Mucosa of descending colon (tissue), 3 donors: ENCODE data around the gene DCDC1. TPM values are rescaled to one million over a fixed set of nuclear protein-coding genes. Genes with fewer than 3 reads are reported as not detected.

ENCODE experiments used
- ATAC-seq: fragments of 200-7000 bp; cut with Tn5 transposase; one replicate; pipeline ENCODE4 v1.9.1; 2020; ENCODE audit warnings: mild to moderate bottlenecking, moderate library complexity
- DNase-seq, 3 donors: peaks; one replicate each; pipeline ENCODE4 v3.0.0-alpha.2; 2020
- H3K36me3 ChIP-seq: fragments of 200-600 bp; one replicate; pipeline ENCODE4 v1.8.0; 2021; ENCODE audit warnings: low read depth, mild to moderate bottlenecking
- H3K4me1 ChIP-seq: fragments of 200-600 bp; one replicate; pipeline ENCODE4 v1.8.0; 2021; ENCODE audit warnings: low read depth, mild to moderate bottlenecking
- H3K4me3 ChIP-seq: fragments of 200-600 bp; one replicate; pipeline ENCODE4 v1.8.0; 2021; ENCODE audit warnings: mild to moderate bottlenecking
- H3K9me3 ChIP-seq: fragments of 200-600 bp; one replicate; pipeline ENCODE4 v1.8.0; 2021; ENCODE audit warnings: mild to moderate bottlenecking
- CTCF ChIP-seq: fragments of 200-600 bp; IDR thresholded peaks from one replicate; pipeline ENCODE4 v1.8.0; 2022; ENCODE audit warnings: antibody characterized with exemption, mild to moderate bottlenecking
- intact Hi-C, 2 donors: fragments of 100-400 bp; cut with DNase I in 1 of 2; cut with micrococcal nuclease in 1 of 2; formaldehyde crosslinking; loops; one replicate each; pipeline versions ENCODE4 v1.11.0 to v1.11.1; 2022; cut with DNase I, micrococcal nuclease
- total RNA-seq, 3 donors: library from RNA; stranded (reverse); fragmentation: NEBNext Ultra II Directional in 2 of 3; extraction: Animal tissue kit (Norgen Biotek cat#: 25700) in 2 of 3; gene quantifications; one replicate each; pipeline versions ENCODE4 v1.2.1 to v1.2.4, GENCODE V29; 2021 to 2023
- donor health status: DM: no; HTN: no; CAD: no; lungs with moderate emphysema.
- donor health status: DM: no; HTN: no; CAD: no.
- donor health status: DM: no; HTN: yes; CAD: no.

DCDC1 gene
- total RNA-seq, 3 donors from 2014 or later: 0.22 TPM; not detected in 2

GRCh38 chr11:30873924-30874610 is 495.5 kb downstream of the DCDC1 start:
- intact Hi-C loops: no loop called here
- no peak for TF ChIP-seq CTCF

DNA sequence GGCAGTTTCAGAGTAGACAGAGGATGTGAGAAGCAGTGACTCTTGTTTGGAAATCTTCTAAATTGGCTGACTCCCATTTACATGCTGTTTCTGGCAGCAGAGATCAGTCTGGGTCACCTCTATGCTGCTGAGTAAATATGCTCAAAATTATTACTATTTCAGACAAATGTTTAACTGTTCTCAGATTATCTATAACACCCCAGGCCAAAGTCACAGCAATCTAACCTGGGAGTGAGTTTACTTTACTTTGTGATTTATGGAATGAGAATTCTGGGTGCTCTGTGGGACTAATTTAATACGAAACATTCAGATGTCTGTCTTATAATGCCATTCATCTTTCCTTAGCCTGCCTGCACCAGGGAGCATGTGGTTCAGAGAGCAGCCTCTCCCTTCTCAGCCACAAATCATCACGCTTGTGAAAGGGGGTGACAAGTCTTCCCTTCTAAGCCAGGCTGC is 500.9 kb downstream of the DCDC1 start:
- TF ChIP-seq CTCF: no peak
- ATAC-seq (peak; percentile 25), DNase-seq (no peak)
- no peak overlapping the region for H3K4me3 ChIP-seq
- no peaks in the 10 kb centered on the region for H3K9me3 ChIP-seq
- intact Hi-C loops: loop anchor here in 1 of 2 donors (10.0 kb wide), 1 partner anchor 524 kb away; no protein-coding TSS in a partner anchor
- no peaks in the 10 kb centered on the region for H3K4me1 ChIP-seq
- no peaks in the 10 kb centered on the region for H3K36me3 ChIP-seq

More at GRCh38 chr11:30873924-30874610, 495.5 kb downstream of the DCDC1 start:
- Histone ChIP-seq H3K36me3 (no peaks in the 10 kb centered on the region), H3K9me3 (no peaks in the 10 kb centered on the region), H3K4me3 (no peak overlapping the region), H3K4me1 (no peaks in the 10 kb centered on the region)
- DNase-seq (no peak), ATAC-seq (peak; percentile 30)

GRCh38 chr11:30863209-30863608 is 506.3 kb downstream of the DCDC1 start:
- Histone ChIP-seq H3K36me3 (no peaks in the 10 kb centered on the region), H3K4me3 (no peak overlapping the region), H3K4me1 (no peaks in the 10 kb centered on the region), H3K9me3 (no peaks in the 10 kb centered on the region)
- DNase-seq: no peak
- no peak for ATAC-seq
- TF ChIP-seq CTCF: no peak
- intact Hi-C loops: loop anchor here in 1 of 2 donors (10.0 kb wide), 1 partner anchor 518 kb away; no protein-coding TSS in a partner anchor

GRCh38 chr11:30861531-30861930 is 508.0 kb downstream of the DCDC1 start:
- Histone ChIP-seq H3K4me3 (no peak overlapping the region), H3K4me1 (no peaks in the 10 kb centered on the region), H3K9me3 (no peaks in the 10 kb centered on the region), H3K36me3 (no peaks in the 10 kb centered on the region)
- ATAC-seq (no peak), DNase-seq (no peak)
- intact Hi-C loops: loop anchor here in 1 of 2 donors (10.0 kb wide), 1 partner anchor 517 kb away; no protein-coding TSS in a partner anchor
- no peak for TF ChIP-seq CTCF

DNA sequence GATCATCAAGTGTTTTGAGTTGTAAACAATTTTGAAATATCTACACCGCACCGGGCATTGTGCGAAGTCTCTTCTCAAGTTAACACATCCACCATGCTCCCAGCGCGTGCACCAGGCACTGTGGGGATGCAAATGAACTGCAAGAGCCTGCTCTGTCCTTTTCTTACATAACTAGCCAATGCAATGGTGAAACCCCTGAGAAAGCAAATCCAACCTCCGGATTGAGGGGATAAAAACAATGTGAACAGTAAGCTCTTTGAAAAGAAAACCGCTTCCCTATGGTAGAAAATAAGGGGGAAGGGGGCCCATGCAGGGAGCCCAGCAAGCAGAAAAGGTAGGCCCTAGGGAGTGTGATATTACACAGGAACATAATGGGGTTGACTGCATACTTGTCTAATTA is 508.5 kb downstream of the DCDC1 start:
- TF ChIP-seq CTCF: no peak
- DNase-seq (no peak), ATAC-seq (no peak)
- intact Hi-C loops: loop anchor here in 1 of 2 donors (10.0 kb wide), 1 partner anchor 516 kb away; no protein-coding TSS in a partner anchor
- no peaks in the 10 kb centered on the region for H3K36me3 ChIP-seq
- no peaks in the 10 kb centered on the region for H3K9me3 ChIP-seq
- H3K4me3 ChIP-seq: no peak overlapping the region
- H3K4me1 ChIP-seq: no peaks in the 10 kb centered on the region
